ENCODE measurements around the gene COX14.
"Not testable (repeated sequence)": the region's sequence is repeated elsewhere in the genome, so short reads cannot be mapped to it uniquely, and the experiment has no call there.

DNA sequence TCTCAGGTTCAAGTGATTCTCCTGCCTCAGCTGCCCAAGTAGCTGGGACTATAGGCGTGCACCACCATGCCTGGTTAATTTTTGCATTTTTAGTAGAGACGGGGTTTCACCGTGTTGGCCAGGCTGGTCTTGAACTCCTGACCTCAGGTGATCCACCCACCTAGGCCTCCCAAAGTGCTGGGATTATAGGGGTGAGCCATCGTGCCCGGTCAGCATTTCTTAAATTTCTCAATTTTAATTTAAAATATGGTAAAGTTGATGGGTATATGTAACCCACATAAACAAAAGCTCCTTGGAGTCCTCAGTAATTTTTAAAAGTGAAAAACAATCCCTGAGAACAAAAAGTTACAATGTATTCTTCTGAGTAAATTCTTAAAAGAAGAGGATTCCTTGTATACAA is 42.9 kb downstream of the COX14 start:
- TF ChIP-seq POLR2AphosphoS5 (IDR thresholded peaks at IDR 0.05; ENCODE audit: low read depth, low read length); TAF1 (IDR thresholded peaks at IDR 0.05; ENCODE audit: borderline replicate concordance, low read depth, low read length): not testable (repeated sequence)
